ENCODE data around the gene TES.

The TES gene

DNA sequence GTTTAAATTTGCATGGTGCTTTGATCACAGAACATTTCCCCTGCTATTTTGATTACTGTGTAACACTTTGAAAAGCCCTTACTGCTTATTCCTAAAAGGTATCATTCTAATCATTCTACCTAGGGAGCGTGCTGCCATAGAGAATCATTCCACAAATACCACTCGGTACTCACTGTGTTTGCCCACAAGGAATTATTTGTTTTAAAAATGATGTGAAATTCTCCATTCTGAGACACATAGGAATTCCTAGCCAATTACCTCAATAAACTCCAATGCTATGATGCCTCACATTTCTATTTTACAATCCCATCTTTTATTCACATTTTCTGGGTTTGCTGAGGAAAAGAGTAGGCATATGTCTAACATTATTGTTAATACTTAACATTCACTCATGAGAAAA is 16.2 kb upstream of the TES start:
- Histone ChIP-seq H3K9me3 (ENCODE audit: control insufficient read depth, low read length) (no peaks in the 10 kb centered on the region), H3K36me3 (ENCODE audit: control insufficient read depth, insufficient read depth, low read length, severe bottlenecking) (no peaks in the 10 kb centered on the region), H3K4me3 (ENCODE audit: low read length) (no peak overlapping the region), H3K4me1 (ENCODE audit: control insufficient read depth, insufficient read depth, low read length) (peaks cover 4% of the 10 kb centered on the region), H3K27me3 (replicated peaks; ENCODE audit: control insufficient read depth, insufficient read depth, low read length) (no peaks in the 10 kb centered on the region), H3K9ac (ENCODE audit: low read length) (no peak overlapping the region)
- DNase-seq (ENCODE audit: low read depth): peak; percentile 49

DNA sequence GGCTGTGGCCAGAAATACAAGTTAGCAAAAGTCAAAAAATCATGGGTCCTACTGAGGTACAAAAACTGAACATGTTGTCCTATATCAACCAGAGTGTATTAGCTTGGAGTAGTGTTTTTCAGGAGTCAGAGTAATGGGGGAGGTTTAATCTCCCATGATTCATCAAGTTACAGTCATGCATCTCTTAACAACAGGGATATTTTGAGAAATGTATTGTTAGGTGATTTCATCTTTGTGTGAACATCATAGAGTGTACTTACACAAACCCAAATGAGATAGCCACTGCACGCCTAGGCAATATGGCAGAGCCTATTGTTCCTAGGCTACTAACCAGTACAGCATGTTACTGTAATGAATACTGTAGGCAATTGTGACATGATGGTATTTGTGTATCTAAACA is 14.9 kb upstream of the TES start:
- Histone ChIP-seq H3K9ac (ENCODE audit: low read length) (no peak overlapping the region), H3K27me3 (replicated peaks; ENCODE audit: control insufficient read depth, insufficient read depth, low read length) (no peaks in the 10 kb centered on the region), H3K9me3 (ENCODE audit: control insufficient read depth, low read length) (no peaks in the 10 kb centered on the region), H3K4me1 (ENCODE audit: control insufficient read depth, insufficient read depth, low read length) (peaks cover 4% of the 10 kb centered on the region), H3K4me3 (ENCODE audit: low read length) (no peak overlapping the region), H3K36me3 (ENCODE audit: control insufficient read depth, insufficient read depth, low read length, severe bottlenecking) (no peaks in the 10 kb centered on the region)
- DNase-seq (ENCODE audit: low read depth): no peak

- H3K27me3 ChIP-seq (replicated peaks; ENCODE audit: control insufficient read depth, insufficient read depth, low read length): no peaks in the 10 kb centered on the region
- H3K9me3 ChIP-seq (ENCODE audit: control insufficient read depth, low read length): no peaks in the 10 kb centered on the region
- no peaks in the 10 kb centered on the region for H3K36me3 ChIP-seq (ENCODE audit: control insufficient read depth, insufficient read depth, low read length, severe bottlenecking)
- H3K4me1 ChIP-seq (ENCODE audit: control insufficient read depth, insufficient read depth, low read length): peaks cover 4% of the 10 kb centered on the region
- H3K4me3 ChIP-seq (ENCODE audit: low read length): no peak overlapping the region
- no peak overlapping the region for H3K9ac ChIP-seq (ENCODE audit: low read length)
- DNase-seq (ENCODE audit: low read depth): no peak
Observed at GRCh38 chr7:116196947-116197346, 13.4 kb upstream of the TES start.

GRCh38 chr7:116197360-116197759 is 13.0 kb upstream of the TES start:
- no peaks in the 10 kb centered on the region for H3K9me3 ChIP-seq (ENCODE audit: control insufficient read depth, low read length)
- H3K4me3 ChIP-seq (ENCODE audit: low read length): no peak overlapping the region
- no peaks in the 10 kb centered on the region for H3K36me3 ChIP-seq (ENCODE audit: control insufficient read depth, insufficient read depth, low read length, severe bottlenecking)
- H3K9ac ChIP-seq (ENCODE audit: low read length): no peak overlapping the region
- peak; percentile 54 for DNase-seq (ENCODE audit: low read depth)
- H3K4me1 ChIP-seq (ENCODE audit: control insufficient read depth, insufficient read depth, low read length): peaks cover 4% of the 10 kb centered on the region
- H3K27me3 ChIP-seq (replicated peaks; ENCODE audit: control insufficient read depth, insufficient read depth, low read length): no peaks in the 10 kb centered on the region

GRCh38 chr7:116198748-116199410 is 11.5 kb upstream of the TES start:
- H3K9ac ChIP-seq (ENCODE audit: low read length): no peak overlapping the region
- H3K4me1 ChIP-seq (ENCODE audit: control insufficient read depth, insufficient read depth, low read length): peaks cover 4% of the 10 kb centered on the region
- H3K9me3 ChIP-seq (ENCODE audit: control insufficient read depth, low read length): no peaks in the 10 kb centered on the region
- no peaks in the 10 kb centered on the region for H3K27me3 ChIP-seq (replicated peaks; ENCODE audit: control insufficient read depth, insufficient read depth, low read length)
- no peaks in the 10 kb centered on the region for H3K36me3 ChIP-seq (ENCODE audit: control insufficient read depth, insufficient read depth, low read length, severe bottlenecking)
- H3K4me3 ChIP-seq (ENCODE audit: low read length): no peak overlapping the region
- DNase-seq (ENCODE audit: low read depth): peak; percentile 55

- H3K27me3 ChIP-seq (replicated peaks; ENCODE audit: control insufficient read depth, insufficient read depth, low read length): no peaks in the 10 kb centered on the region
Observed at GRCh38 chr7:116200963-116201362, 9.4 kb upstream of the TES start.

GRCh38 chr7:116206141-116206540 is 4.2 kb upstream of the TES start:
- no peaks in the 10 kb centered on the region for H3K9me3 ChIP-seq (ENCODE audit: control insufficient read depth, low read length)
- no peaks in the 10 kb centered on the region for H3K36me3 ChIP-seq (ENCODE audit: control insufficient read depth, insufficient read depth, low read length, severe bottlenecking)
- H3K4me1 ChIP-seq (ENCODE audit: control insufficient read depth, insufficient read depth, low read length): no peaks in the 10 kb centered on the region
- no peak overlapping the region for H3K9ac ChIP-seq (ENCODE audit: low read length)
- H3K4me3 ChIP-seq (ENCODE audit: low read length): no peak overlapping the region
- no peaks in the 10 kb centered on the region for H3K27me3 ChIP-seq (replicated peaks; ENCODE audit: control insufficient read depth, insufficient read depth, low read length)
- no peak for DNase-seq (ENCODE audit: low read depth)

More at GRCh38 chr7:116200963-116201362, 9.4 kb upstream of the TES start:
- Histone ChIP-seq H3K9ac (ENCODE audit: low read length) (no peak overlapping the region), H3K9me3 (ENCODE audit: control insufficient read depth, low read length) (no peaks in the 10 kb centered on the region), H3K4me1 (ENCODE audit: control insufficient read depth, insufficient read depth, low read length) (peaks cover 4% of the 10 kb centered on the region), H3K4me3 (ENCODE audit: low read length) (no peak overlapping the region), H3K36me3 (ENCODE audit: control insufficient read depth, insufficient read depth, low read length, severe bottlenecking) (no peaks in the 10 kb centered on the region)
- DNase-seq (ENCODE audit: low read depth): no peak

GRCh38 chr7:116208919-116209318 is 1.4 kb upstream of the TES start:
- no peaks in the 10 kb centered on the region for H3K36me3 ChIP-seq (ENCODE audit: control insufficient read depth, insufficient read depth, low read length, severe bottlenecking)
- no peak overlapping the region for H3K4me3 ChIP-seq (ENCODE audit: low read length)
- DNase-seq (ENCODE audit: low read depth): no peak
- H3K9me3 ChIP-seq (ENCODE audit: control insufficient read depth, low read length): no peaks in the 10 kb centered on the region
- no peaks in the 10 kb centered on the region for H3K27me3 ChIP-seq (replicated peaks; ENCODE audit: control insufficient read depth, insufficient read depth, low read length)
- no peak overlapping the region for H3K9ac ChIP-seq (ENCODE audit: low read length)
- H3K4me1 ChIP-seq (ENCODE audit: control insufficient read depth, insufficient read depth, low read length): peaks cover 23% of the 10 kb centered on the region

DNA sequence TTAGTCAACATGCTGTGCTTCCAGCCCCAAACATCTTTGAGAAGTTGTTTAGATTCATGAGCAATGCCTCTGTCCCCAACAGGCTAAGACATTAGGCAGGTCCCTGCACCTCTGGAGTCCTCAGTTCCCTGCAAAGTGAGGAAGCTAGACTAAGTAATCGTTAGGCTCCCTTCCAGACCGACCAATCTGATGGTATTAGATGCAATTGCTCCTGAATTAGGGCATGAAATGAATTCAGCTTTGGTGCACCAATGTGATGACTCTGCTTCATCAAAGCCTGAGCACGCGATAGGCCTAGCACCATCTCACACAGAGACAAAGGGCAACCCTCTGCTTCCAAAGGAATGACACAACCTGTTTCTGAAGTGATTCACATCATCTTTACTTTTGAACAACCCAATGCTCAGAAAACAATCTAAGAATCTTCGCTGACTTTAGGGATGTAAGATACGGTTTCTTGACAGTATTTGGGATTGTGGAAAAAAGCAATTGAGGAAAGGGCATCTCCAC is 723 bp upstream of the TES start:
- Histone ChIP-seq H3K4me1 (ENCODE audit: control insufficient read depth, insufficient read depth, low read length) (peaks cover 30% of the 10 kb centered on the region), H3K36me3 (ENCODE audit: control insufficient read depth, insufficient read depth, low read length, severe bottlenecking) (no peaks in the 10 kb centered on the region), H3K27me3 (replicated peaks; ENCODE audit: control insufficient read depth, insufficient read depth, low read length) (no peaks in the 10 kb centered on the region), H3K9me3 (ENCODE audit: control insufficient read depth, low read length) (no peaks in the 10 kb centered on the region), H3K9ac (ENCODE audit: low read length) (no peak overlapping the region), H3K4me3 (ENCODE audit: low read length) (no peak overlapping the region)
- no peak for DNase-seq (ENCODE audit: low read depth)

DNA sequence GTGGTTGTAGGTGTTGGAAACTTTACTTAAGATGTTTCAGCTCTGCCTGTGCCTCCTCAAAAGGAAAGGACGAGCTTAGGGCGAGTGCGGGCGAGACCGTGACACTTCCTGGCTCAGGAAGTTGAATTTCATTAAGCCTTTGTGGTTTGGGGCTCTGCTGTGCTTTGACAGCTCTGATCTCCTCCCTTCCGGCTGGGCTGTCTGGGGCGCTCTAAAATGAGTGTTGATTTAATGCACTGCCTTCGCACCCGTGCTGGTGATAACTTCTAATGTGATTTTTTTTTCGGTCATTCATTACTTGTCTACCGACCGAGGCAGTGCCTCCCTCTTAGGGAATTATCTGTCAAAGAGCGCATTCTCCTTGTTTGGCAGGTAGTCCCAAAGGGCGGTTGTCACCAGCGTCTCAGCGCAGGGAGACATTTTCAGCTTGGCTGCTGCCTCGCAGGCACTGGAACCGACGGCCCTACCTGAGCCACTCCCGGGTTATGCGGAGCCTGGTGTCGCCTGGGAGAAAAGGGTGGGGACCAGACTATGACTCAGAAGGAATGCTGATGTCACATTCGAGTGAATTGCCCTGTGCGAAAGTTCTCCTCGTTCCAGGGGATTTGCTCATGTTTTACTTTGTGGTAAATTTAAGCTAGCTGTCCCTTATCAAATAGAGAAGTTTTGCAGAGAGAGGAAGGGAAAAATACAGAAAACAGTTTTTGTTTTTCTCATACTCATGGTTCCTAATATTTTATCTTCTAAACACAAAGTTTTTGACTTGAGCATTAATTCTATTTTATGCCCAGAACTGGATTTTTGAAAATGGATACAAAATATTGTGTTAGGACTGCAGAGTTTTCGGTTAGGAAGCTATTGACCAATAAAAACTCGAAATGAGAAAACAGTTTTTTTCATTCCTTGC is 920 bp downstream of the TES start:
- H3K27me3 ChIP-seq (replicated peaks; ENCODE audit: control insufficient read depth, insufficient read depth, low read length): no peaks in the 10 kb centered on the region
- H3K4me1 ChIP-seq (ENCODE audit: control insufficient read depth, insufficient read depth, low read length): peaks cover 30% of the 10 kb centered on the region
- H3K9me3 ChIP-seq (ENCODE audit: control insufficient read depth, low read length): no peaks in the 10 kb centered on the region
- no peaks in the 10 kb centered on the region for H3K36me3 ChIP-seq (ENCODE audit: control insufficient read depth, insufficient read depth, low read length, severe bottlenecking)
- H3K4me3 ChIP-seq (ENCODE audit: low read length): peak overlapping the region; percentile 81
- peak overlapping the region; percentile 84 for H3K9ac ChIP-seq (ENCODE audit: low read length)
- DNase-seq (ENCODE audit: low read depth): peak; percentile 94

GRCh38 chr7:116211913-116212596 is 1.7 kb downstream of the TES start:
- Histone ChIP-seq H3K9me3 (ENCODE audit: control insufficient read depth, low read length) (no peaks in the 10 kb centered on the region), H3K4me1 (ENCODE audit: control insufficient read depth, insufficient read depth, low read length) (peaks cover 30% of the 10 kb centered on the region), H3K36me3 (ENCODE audit: control insufficient read depth, insufficient read depth, low read length, severe bottlenecking) (no peaks in the 10 kb centered on the region), H3K4me3 (ENCODE audit: low read length) (peak overlapping the region; percentile 81), H3K9ac (ENCODE audit: low read length) (peak overlapping the region; percentile 84), H3K27me3 (replicated peaks; ENCODE audit: control insufficient read depth, insufficient read depth, low read length) (no peaks in the 10 kb centered on the region)
- DNase-seq (ENCODE audit: low read depth): no peak

All from adipocyte (in vitro differentiated cells).